OCI-LY1 (cell line): ENCODE data around the gene FOXN3.

Experiments used
- EZH2 ChIP-seq: fragments of 200-600 bp; sonication (generic), shearing (Covaris generic); IDR thresholded peaks from 2 replicates; pipeline ENCODE4 v1.8.0; 2017; ENCODE audit warnings: borderline replicate concordance, mixed run types, mild to moderate bottlenecking, antibody characterized with exemption, low read length, moderate library complexity, mixed read lengths
- TF ChIP-seq, protein P1 (sequence below): fragments of 200-600 bp; sonication (generic), shearing (Covaris generic); IDR thresholded peaks from 2 replicates; pipeline ENCODE4 v1.5.1; 2017; ENCODE audit warnings: mild to moderate bottlenecking, antibody characterized with exemption, low read length, moderate library complexity, mixed read lengths

DNA sequence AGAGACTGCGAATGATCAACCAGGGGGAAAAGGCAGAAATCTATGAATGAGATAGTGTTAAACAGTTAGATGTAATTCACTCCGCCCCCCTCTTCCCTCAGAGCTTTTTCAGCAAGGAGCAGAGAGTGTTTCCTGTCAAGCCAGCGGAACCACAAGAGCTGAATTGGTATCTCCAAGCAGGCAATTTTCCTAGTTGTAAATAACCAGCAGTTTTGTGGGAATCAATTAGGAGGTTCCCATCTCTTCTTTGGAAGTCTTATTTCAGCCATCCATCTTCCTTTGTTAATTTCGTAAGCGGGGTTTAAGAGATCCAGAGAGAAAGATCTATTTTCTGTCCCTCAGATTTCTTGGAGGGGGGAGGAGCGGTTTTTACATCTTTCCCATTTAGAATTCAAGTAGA lies 178.0 kb downstream of the FOXN3 start:
- TF ChIP-seq, protein P1, sequence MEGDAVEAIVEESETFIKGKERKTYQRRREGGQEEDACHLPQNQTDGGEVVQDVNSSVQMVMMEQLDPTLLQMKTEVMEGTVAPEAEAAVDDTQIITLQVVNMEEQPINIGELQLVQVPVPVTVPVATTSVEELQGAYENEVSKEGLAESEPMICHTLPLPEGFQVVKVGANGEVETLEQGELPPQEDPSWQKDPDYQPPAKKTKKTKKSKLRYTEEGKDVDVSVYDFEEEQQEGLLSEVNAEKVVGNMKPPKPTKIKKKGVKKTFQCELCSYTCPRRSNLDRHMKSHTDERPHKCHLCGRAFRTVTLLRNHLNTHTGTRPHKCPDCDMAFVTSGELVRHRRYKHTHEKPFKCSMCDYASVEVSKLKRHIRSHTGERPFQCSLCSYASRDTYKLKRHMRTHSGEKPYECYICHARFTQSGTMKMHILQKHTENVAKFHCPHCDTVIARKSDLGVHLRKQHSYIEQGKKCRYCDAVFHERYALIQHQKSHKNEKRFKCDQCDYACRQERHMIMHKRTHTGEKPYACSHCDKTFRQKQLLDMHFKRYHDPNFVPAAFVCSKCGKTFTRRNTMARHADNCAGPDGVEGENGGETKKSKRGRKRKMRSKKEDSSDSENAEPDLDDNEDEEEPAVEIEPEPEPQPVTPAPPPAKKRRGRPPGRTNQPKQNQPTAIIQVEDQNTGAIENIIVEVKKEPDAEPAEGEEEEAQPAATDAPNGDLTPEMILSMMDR, result no peak
- TF ChIP-seq EZH2, result no peak
